Osteoblast (primary cell): ENCODE results near the gene CDH8. TPM values are rescaled to one million over a fixed set of nuclear protein-coding genes. Genes with fewer than 3 reads are reported as not detected.

Source experiments
- DNase-seq: peaks from one replicate; pipeline ENCODE4 v3.0.0; 2011; ENCODE audit warnings: low spot score, mixed read lengths; ENCODE audit not compliant: insufficient read length; ENCODE audit errors: missing footprints
- H2AFZ ChIP-seq: 2 replicates; pipeline ENCODE4 v1.6.0; 2011; ENCODE audit warnings: mild to moderate bottlenecking, low read length
- H3K27ac ChIP-seq: 2 replicates; pipeline ENCODE4 v1.5.1; 2011; ENCODE audit warnings: mild to moderate bottlenecking, low read depth, low read length, moderate library complexity
- H3K27me3 ChIP-seq: 2 replicates; pipeline ENCODE4 v1.6.0; 2012; ENCODE audit warnings: mild to moderate bottlenecking, control low read depth, inconsistent platforms, low read length, moderate library complexity; ENCODE audit not compliant: insufficient read depth
- H3K36me3 ChIP-seq: 2 replicates; pipeline ENCODE4 v1.5.1; 2011; ENCODE audit warnings: mild to moderate bottlenecking, low read length, control low read depth, moderate library complexity; ENCODE audit not compliant: insufficient read depth
- H3K4me1 ChIP-seq: 2 replicates; pipeline ENCODE4 v1.5.1; 2011; ENCODE audit warnings: mild to moderate bottlenecking, low read length, control low read depth, moderate library complexity; ENCODE audit not compliant: insufficient read depth
- H3K4me2 ChIP-seq: 2 replicates; pipeline ENCODE4 v1.6.0; 2011; ENCODE audit warnings: mild to moderate bottlenecking, low read length; ENCODE audit not compliant: insufficient read depth
- H3K4me3 ChIP-seq: fragments of 200-600 bp; sonication (generic); 3 replicates; pipeline ENCODE4 v1.5.1; 2012; ENCODE audit warnings: mild to moderate bottlenecking, low read length, inconsistent platforms; ENCODE audit not compliant: insufficient read depth
- H3K79me2 ChIP-seq: 2 replicates; pipeline ENCODE4 v1.6.0; 2012; ENCODE audit warnings: mild to moderate bottlenecking, low read length, control low read depth, inconsistent platforms; ENCODE audit not compliant: insufficient read depth
- H3K9me3 ChIP-seq: 2 replicates; pipeline ENCODE4 v1.5.1; 2011; ENCODE audit warnings: low read depth, low read length, control low read depth
- H4K20me1 ChIP-seq: 2 replicates; pipeline ENCODE4 v1.6.0; 2012; ENCODE audit warnings: mild to moderate bottlenecking, low read length, control low read depth; ENCODE audit not compliant: insufficient read depth
- total RNA-seq: library from RNA; depleted of rRNA; stranded (reverse); fragments of >200 nt; gene quantifications from 2 replicates; pipeline ENCODE4 v1.2.3, GENCODE V29; 2012
- TF ChIP-seq, protein P1 (sequence below): IDR thresholded peaks from 2 replicates; pipeline ENCODE4 v1.5.1; 2011; ENCODE audit warnings: mild to moderate bottlenecking, low read depth, low read length, moderate library complexity; ENCODE audit errors: extremely low read depth

The CDH8 gene
- total RNA-seq, 1 donor: not detected

DNA sequence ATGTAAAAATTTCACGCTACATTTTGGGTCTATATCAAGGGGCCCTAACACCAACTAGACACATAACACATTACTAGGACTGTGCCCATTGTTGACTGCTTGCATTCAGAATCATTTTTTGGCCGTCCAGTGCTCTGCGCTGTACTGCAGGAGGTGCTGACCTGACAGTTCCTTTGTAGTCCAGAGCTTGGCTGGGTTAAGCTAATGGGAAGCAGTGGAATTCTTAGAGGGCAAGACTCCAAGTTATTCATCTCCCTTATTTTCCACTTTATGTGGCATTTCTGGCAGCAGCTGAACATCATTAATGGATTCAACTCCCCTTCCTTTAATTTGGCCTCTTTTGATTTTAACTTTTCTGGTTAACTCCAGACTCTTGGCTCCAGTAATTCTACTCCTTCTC lies 351.7 kb downstream of the CDH8 start:
- H2AFZ ChIP-seq: no peak overlapping the region
- no peak overlapping the region for H3K27ac ChIP-seq
- no peak for DNase-seq
- H3K4me2 ChIP-seq: no peak overlapping the region
- TF ChIP-seq, protein P1, sequence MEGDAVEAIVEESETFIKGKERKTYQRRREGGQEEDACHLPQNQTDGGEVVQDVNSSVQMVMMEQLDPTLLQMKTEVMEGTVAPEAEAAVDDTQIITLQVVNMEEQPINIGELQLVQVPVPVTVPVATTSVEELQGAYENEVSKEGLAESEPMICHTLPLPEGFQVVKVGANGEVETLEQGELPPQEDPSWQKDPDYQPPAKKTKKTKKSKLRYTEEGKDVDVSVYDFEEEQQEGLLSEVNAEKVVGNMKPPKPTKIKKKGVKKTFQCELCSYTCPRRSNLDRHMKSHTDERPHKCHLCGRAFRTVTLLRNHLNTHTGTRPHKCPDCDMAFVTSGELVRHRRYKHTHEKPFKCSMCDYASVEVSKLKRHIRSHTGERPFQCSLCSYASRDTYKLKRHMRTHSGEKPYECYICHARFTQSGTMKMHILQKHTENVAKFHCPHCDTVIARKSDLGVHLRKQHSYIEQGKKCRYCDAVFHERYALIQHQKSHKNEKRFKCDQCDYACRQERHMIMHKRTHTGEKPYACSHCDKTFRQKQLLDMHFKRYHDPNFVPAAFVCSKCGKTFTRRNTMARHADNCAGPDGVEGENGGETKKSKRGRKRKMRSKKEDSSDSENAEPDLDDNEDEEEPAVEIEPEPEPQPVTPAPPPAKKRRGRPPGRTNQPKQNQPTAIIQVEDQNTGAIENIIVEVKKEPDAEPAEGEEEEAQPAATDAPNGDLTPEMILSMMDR: no peak
- no peaks in the 10 kb centered on the region for H3K27me3 ChIP-seq
- H4K20me1 ChIP-seq: no peaks in the 10 kb centered on the region
- no peaks in the 10 kb centered on the region for H3K9me3 ChIP-seq
- H3K4me3 ChIP-seq: no peak overlapping the region
- H3K79me2 ChIP-seq: no peaks in the 10 kb centered on the region
- no peaks in the 10 kb centered on the region for H3K36me3 ChIP-seq
- H3K4me1 ChIP-seq: no peaks in the 10 kb centered on the region

DNA sequence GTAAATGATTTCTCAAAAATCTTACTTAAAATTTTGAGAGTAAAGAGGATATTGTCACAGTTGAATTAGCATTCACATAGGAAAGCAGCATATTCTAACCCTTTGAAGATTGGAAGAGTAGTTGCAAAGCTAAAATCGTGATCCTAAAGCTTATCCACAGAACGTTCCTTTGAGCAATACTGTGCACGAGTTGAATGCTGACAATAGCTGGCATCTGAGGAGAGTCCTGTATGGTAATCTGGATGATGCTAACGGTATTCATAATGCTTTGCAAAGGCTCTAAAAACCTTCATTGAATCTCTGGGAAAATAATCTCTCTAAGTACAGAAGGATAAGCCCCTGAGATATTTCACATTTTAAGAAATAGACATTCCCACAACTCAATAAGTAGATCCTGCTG lies 354.6 kb downstream of the CDH8 start:
- DNase-seq: no peak
- Histone ChIP-seq H3K4me1 (no peaks in the 10 kb centered on the region), H3K4me3 (no peak overlapping the region), H2AFZ (no peak overlapping the region), H3K79me2 (no peaks in the 10 kb centered on the region), H3K9me3 (no peaks in the 10 kb centered on the region), H3K27ac (no peak overlapping the region), H3K4me2 (no peak overlapping the region), H4K20me1 (no peaks in the 10 kb centered on the region), H3K27me3 (no peaks in the 10 kb centered on the region), H3K36me3 (no peaks in the 10 kb centered on the region)
- TF ChIP-seq, protein P1: no peak

- Histone ChIP-seq H3K4me3 (no peak overlapping the region), H3K4me2 (no peak overlapping the region), H3K4me1 (no peaks in the 10 kb centered on the region), H3K36me3 (no peaks in the 10 kb centered on the region), H3K9me3 (no peaks in the 10 kb centered on the region), H3K27ac (no peak overlapping the region), H4K20me1 (no peaks in the 10 kb centered on the region), H2AFZ (no peak overlapping the region), H3K79me2 (no peaks in the 10 kb centered on the region), H3K27me3 (no peaks in the 10 kb centered on the region)
- TF ChIP-seq, protein P1: no peak
- DNase-seq: no peak
Measured at GRCh38 chr16:61681124-61681523, 355.1 kb downstream of the CDH8 start.

DNA sequence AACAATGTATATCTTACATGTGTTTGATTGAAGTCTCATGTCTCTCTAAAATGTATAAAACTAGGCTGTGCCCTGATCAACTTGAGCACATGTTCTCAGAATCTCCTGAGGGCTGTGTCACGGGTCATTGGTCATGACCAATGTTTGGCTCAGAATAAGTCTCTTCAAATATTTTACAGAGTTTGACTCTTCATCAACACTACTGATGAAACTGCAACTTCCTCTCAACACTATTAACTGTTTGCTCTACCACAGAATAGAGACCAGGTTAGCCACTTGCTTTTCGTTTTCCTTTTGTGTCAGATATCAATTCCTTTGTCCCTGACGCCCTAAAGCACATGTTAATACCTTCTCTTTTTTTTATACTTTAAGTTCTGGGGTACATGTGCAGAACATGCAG lies 358.1 kb downstream of the CDH8 start:
- no peak overlapping the region for H3K4me2 ChIP-seq
- H3K4me1 ChIP-seq: no peaks in the 10 kb centered on the region
- H3K36me3 ChIP-seq: no peaks in the 10 kb centered on the region
- no peaks in the 10 kb centered on the region for H3K9me3 ChIP-seq
- H3K4me3 ChIP-seq: no peak overlapping the region
- H3K79me2 ChIP-seq: no peaks in the 10 kb centered on the region
- H2AFZ ChIP-seq: no peak overlapping the region
- no peak for DNase-seq
- H3K27ac ChIP-seq: no peak overlapping the region
- no peaks in the 10 kb centered on the region for H4K20me1 ChIP-seq
- TF ChIP-seq, protein P1: no peak
- H3K27me3 ChIP-seq: no peaks in the 10 kb centered on the region
